HepG2 (cell line): ENCODE measurements around the gene TOR4A. TPM values are rescaled to one million over a fixed set of nuclear protein-coding genes. Genes with fewer than 3 reads are reported as not detected.

Experiments
- ATAC-seq: fragments of 200-7000 bp; cut with Tn5 transposase; 3 replicates; pipeline ENCODE4 v1.9.1; 2020; ENCODE audit warnings: mild to moderate bottlenecking, moderate library complexity
- BruUV-seq: library from RNA; stranded (reverse); fragments of 400-500 nt; replicated peaks from 2 replicates; lab custom pipeline; 2021; lab: Mats Ljungman, UMichigan
- CTCF ChIA-PET: fragments of 300-600 bp; formaldehyde crosslinking; extraction: SDS; loops from one replicate; lab custom pipeline; 2021; ENCODE audit warnings: low total read pairs, inconsistent platforms, low intra/inter-chr PET ratio; lab: Yijun Ruan, JAX
- POLR2A ChIA-PET: fragments of 350-600 bp; sonication (Branson Sonifier 250); formaldehyde crosslinking; loops from one replicate; lab custom pipeline; 2020; ENCODE audit warnings: antibody characterized with exemption, inconsistent platforms; lab: Yijun Ruan, JAX
- DNase-seq: peaks from one replicate; pipeline ENCODE4 v3.0.0-alpha.2; 2015; ENCODE audit warnings: low spot score
- FAIRE-seq: peaks from 3 replicates; lab custom pipeline; 2011; peaks lifted over from hg19 to GRCh38; lab: Jason Lieb, UNC
- H2AFZ ChIP-seq: one replicate; pipeline ENCODE4 v1.6.1; 2011; ENCODE audit warnings: low read length, inconsistent platforms
- H3K27ac ChIP-seq: fragments of 300-600 bp; 3 replicates; pipeline ENCODE4 v1.8.0; 2011; ENCODE audit warnings: mixed run types, mild to moderate bottlenecking, mixed read lengths, low read length, inconsistent platforms; ENCODE audit not compliant: insufficient read depth; ENCODE audit errors: extremely low read length
- H3K27me3 ChIP-seq, 2 experiments: fragments of 200-600 bp in 1 of 2; 2 replicates in 1 of 2; 3 replicates in 1 of 2; pipeline versions ENCODE4 v1.6.0 to v1.8.0; 2011; ENCODE audit warnings: low read length in 2 of 2, mild to moderate bottlenecking in 2 of 2, moderate library complexity in 2 of 2, inconsistent platforms in 1 of 2; ENCODE audit not compliant: insufficient read depth in 2 of 2, control insufficient read depth in 1 of 2
- H3K36me3 ChIP-seq, 2 experiments: fragments of 200-600 bp in 1 of 2; replicated peaks in 1 of 2; 2 replicates in 1 of 2; 3 replicates in 1 of 2; pipeline versions ENCODE4 v1.5.1 to v1.8.0; 2011; ENCODE audit warnings: low read length in 2 of 2, inconsistent platforms in 1 of 2; ENCODE audit not compliant: insufficient read depth in 2 of 2, control insufficient read depth in 1 of 2
- H3K4me1 ChIP-seq: 2 replicates; pipeline ENCODE4 v1.5.1; 2012; ENCODE audit warnings: low read length, inconsistent platforms; ENCODE audit not compliant: insufficient read depth
- H3K4me2 ChIP-seq: 2 replicates; pipeline ENCODE4 v1.6.0; 2011; ENCODE audit warnings: low read depth, low read length, inconsistent platforms
- H3K4me3 ChIP-seq, 3 experiments: fragments of 200-600 bp in 1 of 3; sonication (generic), shearing (Covaris generic) in 1 of 3; replicated peaks in 1 of 3; 2 replicates each; pipeline ENCODE4 v1.5.1; 2011 to 2016; ENCODE audit warnings: low read length in 3 of 3, inconsistent platforms in 2 of 3, low read depth in 2 of 3, mild to moderate bottlenecking in 2 of 3, control low read depth in 1 of 3, mixed read lengths in 1 of 3; ENCODE audit not compliant: insufficient read depth in 1 of 3
- H3K79me2 ChIP-seq: one replicate; pipeline ENCODE4 v1.6.1; 2011; ENCODE audit warnings: low read length, inconsistent platforms; ENCODE audit not compliant: insufficient read depth
- H3K9ac ChIP-seq: 2 replicates; pipeline ENCODE4 v1.6.0; 2011; ENCODE audit warnings: mild to moderate bottlenecking, low read depth, low read length, inconsistent platforms; ENCODE audit not compliant: insufficient read depth
- H3K9me3 ChIP-seq: 2 replicates; pipeline ENCODE4 v1.5.1; 2012; ENCODE audit warnings: mild to moderate bottlenecking, low read length
- H4K20me1 ChIP-seq: 2 replicates; pipeline ENCODE4 v1.6.0; 2011; ENCODE audit warnings: inconsistent platforms, mild to moderate bottlenecking, low read length, moderate library complexity; ENCODE audit not compliant: insufficient read depth
- BRCA1 ChIP-seq: sonication (generic); formaldehyde crosslinking; IDR thresholded peaks from 2 replicates; pipeline ENCODE4 v1.4.0; 2020; ENCODE audit warnings: missing genetic modification reagents
- GATAD2A ChIP-seq: IDR thresholded peaks from 2 replicates; pipeline ENCODE4 v1.6.1; 2016
- MAF1 ChIP-seq: sonication (generic); formaldehyde crosslinking; IDR thresholded peaks from 2 replicates; pipeline ENCODE4 v1.5.0; 2020; ENCODE audit warnings: missing genetic modification reagents, borderline replicate concordance
- PAWR ChIP-seq: sonication (generic); formaldehyde crosslinking; IDR thresholded peaks from 2 replicates; pipeline ENCODE4 v1.4.0; 2020; ENCODE audit warnings: missing genetic modification reagents, mild to moderate bottlenecking, borderline replicate concordance
- PRMT3 ChIP-seq: sonication (generic); formaldehyde crosslinking; IDR thresholded peaks from 2 replicates; pipeline ENCODE4 v1.8.1; 2022; ENCODE audit warnings: low read depth, mild to moderate bottlenecking, moderate library complexity, missing genetic modification reagents, borderline replicate concordance
- PRPF4 ChIP-seq: fragments of 200-400 bp; formaldehyde crosslinking; IDR thresholded peaks from 2 replicates; pipeline ENCODE4 v1.6.1; 2016; ENCODE audit warnings: low read length, low read depth; ENCODE audit not compliant: poor library complexity, severe bottlenecking
- YY1 ChIP-seq: IDR thresholded peaks from 2 replicates; pipeline ENCODE4 v1.6.1; 2011; ENCODE audit warnings: low read length, low read depth, moderate library complexity, mild to moderate bottlenecking; ENCODE audit not compliant: insufficient read depth, insufficient replicate concordance
- ZBTB7B ChIP-seq: sonication (generic); formaldehyde crosslinking; IDR thresholded peaks from 2 replicates; pipeline ENCODE4 v1.4.0; 2020; ENCODE audit warnings: missing genetic modification reagents
- ZNF530 ChIP-seq: sonication (generic); formaldehyde crosslinking; IDR thresholded peaks from 2 replicates; pipeline ENCODE4 v1.5.0; 2020; ENCODE audit warnings: low read depth, mild to moderate bottlenecking, missing genetic modification reagents
- ZNF543 ChIP-seq: sonication (generic); formaldehyde crosslinking; IDR thresholded peaks from 2 replicates; pipeline ENCODE4 v1.4.0; 2020; ENCODE audit warnings: mild to moderate bottlenecking, missing genetic modification reagents
- ZNF569 ChIP-seq: sonication (generic); formaldehyde crosslinking; IDR thresholded peaks from 2 replicates; pipeline ENCODE4 v1.5.0; 2020; ENCODE audit warnings: mild to moderate bottlenecking, missing genetic modification reagents, moderate library complexity, borderline replicate concordance
- ZSCAN25 ChIP-seq: sonication (generic); formaldehyde crosslinking; IDR thresholded peaks from 2 replicates; pipeline ENCODE4 v1.8.0; 2022; ENCODE audit warnings: mild to moderate bottlenecking, missing genetic modification reagents
- WGBS: methylation state at CpG from one replicate; pipeline ENCODE4 v1.1.6; 2017; ENCODE audit warnings: low lambda C conversion rate; 5-methylcytosine and 5-hydroxymethylcytosine counted together
- in situ Hi-C: cut with HindIII; loops from 2 replicates; pipeline ENCODE4 v1.10.0; 2017; ENCODE audit warnings: low pct_unique_long_range_greater_than_20kb; ENCODE audit not compliant: extremely low pct_ligation_motif_present
- intact Hi-C: fragments of 100-400 bp; cut with micrococcal nuclease; formaldehyde crosslinking; loops from one replicate; pipeline ENCODE4 v1.10.0; 2022; ENCODE audit not compliant: unreplicated experiment
- polyA plus RNA-seq, 8 experiments: library from polyadenylated mRNA; depleted of rRNA in 3 of 8; stranded (reverse) in 7 of 8; unstranded in 1 of 8; fragments of >200 nt; fragmentation: Illumina TruSeq in 4 of 8; extraction: Trizol in 4 of 8; gene quantifications; 2 replicates each; pipeline versions ENCODE4 v1.2.1 to v1.2.3, GENCODE V29; 2011 to 2016; ENCODE audit warnings: low read depth in 4 of 8, missing spikeins in 1 of 8, mixed read lengths in 1 of 8; ENCODE audit not compliant: insufficient read depth in 1 of 8
- total RNA-seq, 5 experiments: library from RNA; depleted of rRNA; stranded (reverse); fragments of >200 nt; fragmentation: Illumina TruSeq; extraction: Trizol; gene quantifications; 2 replicates each; pipeline ENCODE4 v1.2.3, GENCODE V29; 2016; ENCODE audit warnings: low read depth in 1 of 5
- TF ChIP-seq, protein P1 (sequence below): IDR thresholded peaks from 2 replicates; pipeline ENCODE4 v1.6.1; 2016; ENCODE audit warnings: control low read depth

Gene TOR4A
- total and polyA plus RNA-seq, 2 of the 13 experiments (the other 11 are each of a cell fraction or from before 2014, with no cell fraction given): 11.1 to 14.2 TPM

DNA sequence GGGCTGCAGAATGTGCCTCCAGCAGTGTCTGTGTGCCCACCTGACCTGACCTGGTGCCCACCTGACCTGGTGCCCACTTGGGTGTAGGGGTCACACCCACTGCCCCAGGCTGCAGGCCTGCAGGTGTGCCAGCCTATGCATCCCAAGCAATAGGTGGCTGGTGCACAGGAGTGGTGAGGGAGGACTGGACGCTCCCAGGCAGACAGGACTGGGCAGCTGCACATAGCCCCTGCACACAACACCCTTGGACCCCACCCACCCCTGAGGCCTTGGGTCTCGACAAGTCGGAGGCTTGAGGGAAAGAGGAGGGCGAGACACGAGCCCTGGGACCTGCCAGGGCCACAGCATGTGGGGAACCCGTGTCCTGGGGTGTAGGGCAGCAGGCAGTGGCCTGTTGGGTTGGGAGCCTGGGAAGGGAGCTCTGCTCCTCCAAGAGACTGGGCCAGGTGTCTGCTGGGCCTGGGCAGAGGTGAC lies 35.4 kb downstream of the TOR4A start:
- no peak; the same call in 2 of the 3 replicates for ATAC-seq
- BruUV-seq: no TSS peak
- FAIRE-seq: no peak
- Histone ChIP-seq H3K4me3 (no peak overlapping the region), H3K27me3 (peaks cover 16 to 63% of the 10 kb centered on the region in 2 experiments), H3K36me3 (no peaks in the 10 kb centered on the region), H3K9ac (no peak overlapping the region), H3K4me1 (peaks cover 58% of the 10 kb centered on the region), H4K20me1 (no peaks in the 10 kb centered on the region), H3K4me2 (no peak overlapping the region), H3K27ac (no peak overlapping the region), H3K9me3 (no peaks in the 10 kb centered on the region), H2AFZ (no peak overlapping the region), H3K79me2 (no peaks in the 10 kb centered on the region)
- intact Hi-C loops (no loop called here), in situ Hi-C loops (no loop called here)
- no peak for DNase-seq
- ChIA-PET POLR2A (interaction anchor here (1.0 kb wide), 1 partner anchor 11 kb away, joined by 4 read pairs; the partner anchor contains the start of gene NRARP), CTCF (no interaction called here)
- WGBS: no CpG with 5 or more reads among the region's 6 CpGs
- TF ChIP-seq MAF1 (CRISPR knock-in tag): no peak
- no peak for TF ChIP-seq BRCA1 (CRISPR knock-in tag)
- no peak for TF ChIP-seq YY1
- TF ChIP-seq PRPF4: no peak
- no peak for TF ChIP-seq PAWR
- no peak for TF ChIP-seq PRMT3 (CRISPR knock-in tag)
- no peak for TF ChIP-seq ZNF530
- TF ChIP-seq, protein P1, sequence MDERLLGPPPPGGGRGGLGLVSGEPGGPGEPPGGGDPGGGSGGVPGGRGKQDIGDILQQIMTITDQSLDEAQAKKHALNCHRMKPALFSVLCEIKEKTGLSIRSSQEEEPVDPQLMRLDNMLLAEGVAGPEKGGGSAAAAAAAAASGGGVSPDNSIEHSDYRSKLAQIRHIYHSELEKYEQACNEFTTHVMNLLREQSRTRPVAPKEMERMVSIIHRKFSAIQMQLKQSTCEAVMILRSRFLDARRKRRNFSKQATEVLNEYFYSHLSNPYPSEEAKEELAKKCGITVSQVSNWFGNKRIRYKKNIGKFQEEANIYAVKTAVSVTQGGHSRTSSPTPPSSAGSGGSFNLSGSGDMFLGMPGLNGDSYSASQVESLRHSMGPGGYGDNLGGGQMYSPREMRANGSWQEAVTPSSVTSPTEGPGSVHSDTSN (CRISPR knock-in tag): no peak
- TF ChIP-seq ZSCAN25: no peak
- no peak for TF ChIP-seq ZNF543 (CRISPR knock-in tag)
- TF ChIP-seq ZNF569: no peak
- TF ChIP-seq ZBTB7B (CRISPR knock-in tag): no peak
- TF ChIP-seq GATAD2A (CRISPR knock-in tag): no peak
